Stimulated activated CD4-positive, alpha-beta T cell treated with anti-CD3 and anti-CD28 coated beads, Interleukin-1b, Interleukin-23, amount 100 ng/mL, for 24 hours (primary cell): ENCODE data around the gene FICD.
"Not testable (repeated sequence)": the region's sequence is repeated elsewhere in the genome, so short reads cannot be mapped to it uniquely, and the experiment has no call there.

Experiments
- DNase-seq, 4 experiments: peaks; one replicate each; pipeline ENCODE4 v3.0.0-alpha.2; 2020; ENCODE audit warnings: low read depth in 4 of 4, low spot score in 1 of 4

The FICD gene

DNA sequence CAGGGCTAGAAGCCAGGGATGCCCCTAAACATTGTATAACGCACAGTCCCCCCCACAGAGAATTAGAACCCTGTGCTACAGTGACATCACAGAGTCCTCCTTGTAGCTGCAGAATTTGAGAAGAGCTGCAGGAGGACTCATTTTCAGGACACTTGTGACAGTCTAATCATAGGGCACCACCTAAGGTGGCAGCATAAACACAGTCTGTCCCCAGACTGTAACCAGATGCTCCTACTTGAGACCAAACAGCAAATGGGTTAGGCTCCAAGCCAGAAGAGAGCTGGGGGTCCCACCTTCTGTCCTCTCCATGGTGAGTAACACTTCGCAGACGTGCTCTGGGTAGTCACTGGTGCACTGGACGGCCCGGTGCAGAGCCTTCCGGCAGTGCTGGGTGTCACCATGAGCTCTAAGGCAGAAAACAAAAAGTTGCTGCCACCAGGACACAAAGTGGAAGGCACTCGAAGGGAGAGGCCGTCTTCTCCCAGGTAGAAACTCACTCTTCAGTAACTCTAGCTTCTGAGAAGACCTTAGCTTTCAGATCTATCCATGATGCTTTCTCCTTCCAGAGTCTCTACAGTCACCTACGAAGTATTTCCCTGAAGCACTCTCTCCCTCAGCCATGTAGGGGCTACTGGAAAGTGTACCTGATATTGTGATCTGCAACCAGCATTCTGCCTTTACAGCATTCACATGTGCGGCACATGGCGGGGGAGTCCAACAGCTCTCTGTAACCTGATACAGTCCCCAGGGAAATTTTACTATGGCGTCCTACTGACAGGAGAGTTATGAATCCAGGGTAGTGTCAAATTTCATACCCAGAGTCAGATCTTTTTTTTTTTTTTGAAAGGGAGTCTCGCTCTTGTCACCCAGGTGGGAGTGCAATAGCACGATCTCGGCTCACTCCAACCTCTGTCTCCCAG is 17.1 kb downstream of the FICD start:
- no peak for DNase-seq

DNA sequence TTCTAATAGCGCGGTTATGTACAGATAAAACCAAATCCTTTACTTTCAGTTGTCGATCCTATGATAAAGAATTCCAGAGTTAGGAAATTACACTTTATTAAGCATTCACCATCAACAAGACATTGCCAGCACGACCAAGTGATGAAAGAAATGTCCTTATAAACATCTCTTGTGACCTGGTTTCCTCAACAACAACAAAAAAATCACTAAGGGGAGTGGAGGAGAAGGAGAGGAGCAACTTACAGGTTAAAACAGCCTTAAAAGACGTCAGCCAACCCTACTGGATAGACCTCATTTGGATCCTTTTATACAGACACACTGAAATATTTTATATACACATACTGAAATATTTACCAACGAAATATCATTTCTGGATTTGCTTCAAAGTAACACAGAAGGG is 23.1 kb downstream of the FICD start:
- no peak for DNase-seq

DNA sequence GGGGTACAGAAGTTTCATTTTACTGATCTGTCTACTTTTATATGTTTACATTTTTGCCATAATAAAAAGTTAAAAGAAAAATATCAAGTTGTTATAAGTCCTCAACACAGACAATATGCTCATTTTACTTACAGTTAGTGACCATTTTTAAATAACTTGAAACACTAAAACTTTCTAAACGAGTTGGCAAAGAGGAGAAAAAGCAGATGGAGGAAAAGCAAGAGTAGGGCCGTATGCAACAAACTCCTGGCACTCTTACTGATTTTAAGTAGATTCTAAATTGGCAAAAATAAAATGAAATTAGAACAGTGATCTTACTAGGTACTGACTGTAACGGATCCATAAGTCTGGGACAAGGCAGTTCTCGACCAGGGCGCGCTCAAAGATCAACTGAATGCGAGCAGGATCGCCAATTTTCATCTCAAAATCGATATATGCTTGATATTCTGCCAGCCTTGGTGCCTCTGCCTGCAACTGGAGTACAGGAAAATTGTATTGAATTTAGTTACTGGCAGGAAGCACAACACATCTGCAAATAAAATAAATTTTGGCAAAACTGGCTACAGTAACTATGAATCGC is 23.6 kb downstream of the FICD start:
- DNase-seq: no peak

DNA sequence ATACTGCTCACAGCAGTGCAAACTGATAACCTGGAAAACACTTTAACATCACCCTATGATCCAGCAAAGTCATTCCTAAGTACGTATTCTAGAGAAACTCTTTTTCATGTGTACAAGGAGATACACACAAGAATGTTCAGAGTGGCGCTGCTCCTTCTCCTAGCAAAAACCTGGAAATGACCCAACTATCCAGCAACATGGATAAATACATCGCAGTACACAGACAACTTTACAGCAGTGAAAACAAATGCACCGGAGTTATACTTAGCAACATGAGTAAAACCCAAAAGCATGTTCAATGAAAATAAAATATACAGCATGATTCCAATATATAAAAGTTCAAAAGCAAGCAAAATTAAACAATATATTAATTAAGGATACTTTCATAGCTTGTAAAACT is 27.2 kb downstream of the FICD start:
- DNase-seq: no peak

DNA sequence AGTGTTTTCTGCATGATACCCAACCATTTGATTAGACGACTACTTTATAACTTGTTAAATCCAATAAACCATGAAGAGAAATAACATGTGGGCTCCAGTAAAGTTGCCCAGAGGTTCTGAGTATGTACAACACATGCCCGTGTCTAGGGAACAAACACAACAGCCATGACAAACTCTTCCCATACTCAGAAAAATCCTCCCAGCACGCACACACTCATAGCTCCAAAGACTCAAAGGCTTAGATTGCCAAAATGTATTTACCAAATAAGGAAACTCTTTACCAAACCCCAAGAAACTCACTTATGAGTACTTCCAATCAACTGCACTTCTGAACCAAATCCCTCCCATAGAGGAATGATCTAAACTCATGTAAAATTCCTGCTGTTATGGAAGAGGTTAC is 28.6 kb downstream of the FICD start:
- DNase-seq: no peak

DNA sequence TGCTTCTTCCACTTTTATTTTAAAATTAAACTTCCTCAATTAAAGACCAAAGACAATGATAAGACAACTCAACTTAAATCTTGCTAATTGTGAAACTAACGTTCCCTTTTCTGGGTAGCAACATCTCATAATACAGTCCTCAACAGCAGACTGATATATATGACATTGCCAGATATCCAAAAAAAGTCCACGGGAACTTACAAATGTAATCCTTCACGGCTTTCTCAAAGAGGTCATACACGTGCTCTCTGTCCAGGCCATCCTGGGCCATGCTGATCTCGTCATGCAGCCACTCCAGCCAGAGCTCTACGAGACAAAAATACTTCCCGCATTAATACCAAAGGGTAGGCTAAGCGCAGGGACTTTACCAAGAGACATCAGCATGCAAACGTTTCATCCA is 32.6 kb downstream of the FICD start:
- DNase-seq: no peak

DNA sequence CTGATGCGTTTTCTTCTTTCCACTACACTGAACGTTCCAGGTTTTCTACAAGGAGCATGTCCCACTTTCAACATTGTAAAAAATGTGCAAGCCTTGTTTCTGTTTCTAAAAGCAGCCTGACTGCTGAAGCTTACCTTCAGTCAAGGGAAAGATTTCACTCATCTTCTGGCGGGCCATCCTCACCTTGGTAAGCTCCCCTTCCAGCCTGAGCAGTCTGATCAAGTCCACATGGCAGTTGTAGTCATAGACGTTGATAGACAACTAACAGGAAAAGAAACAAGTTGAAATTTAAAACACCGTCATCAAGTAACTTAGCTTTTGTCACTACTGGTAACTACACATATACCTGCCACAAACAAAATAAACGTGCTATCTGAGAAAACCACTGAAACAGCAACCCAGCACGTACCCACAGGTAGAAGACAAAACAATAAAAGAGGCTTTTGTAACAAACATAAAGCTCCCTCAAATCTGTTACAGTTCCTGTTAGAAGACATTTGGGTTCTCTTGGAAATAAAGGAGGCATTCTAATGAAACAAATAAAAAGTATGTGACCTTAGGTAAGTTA is 34.0 kb downstream of the FICD start:
- no peak for DNase-seq

DNA sequence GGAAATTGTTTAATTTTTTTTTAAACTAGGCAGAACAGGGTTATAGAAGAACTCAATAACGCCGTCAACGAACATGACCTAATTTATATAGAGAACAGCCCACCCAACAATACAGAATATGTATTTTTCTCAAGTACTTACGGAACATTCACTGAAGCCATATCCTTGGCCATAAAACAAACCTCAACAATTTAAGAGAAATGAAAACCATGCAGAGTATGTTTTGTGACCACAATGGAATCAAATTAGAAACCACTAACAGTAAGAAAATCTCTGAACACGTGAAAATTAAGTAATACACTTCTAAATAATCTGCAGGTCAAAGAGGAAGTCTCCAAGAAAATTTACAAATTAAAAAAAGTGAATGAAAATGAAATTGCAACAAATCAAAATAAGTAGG is 36.5 kb downstream of the FICD start:
- no peak for DNase-seq

DNA sequence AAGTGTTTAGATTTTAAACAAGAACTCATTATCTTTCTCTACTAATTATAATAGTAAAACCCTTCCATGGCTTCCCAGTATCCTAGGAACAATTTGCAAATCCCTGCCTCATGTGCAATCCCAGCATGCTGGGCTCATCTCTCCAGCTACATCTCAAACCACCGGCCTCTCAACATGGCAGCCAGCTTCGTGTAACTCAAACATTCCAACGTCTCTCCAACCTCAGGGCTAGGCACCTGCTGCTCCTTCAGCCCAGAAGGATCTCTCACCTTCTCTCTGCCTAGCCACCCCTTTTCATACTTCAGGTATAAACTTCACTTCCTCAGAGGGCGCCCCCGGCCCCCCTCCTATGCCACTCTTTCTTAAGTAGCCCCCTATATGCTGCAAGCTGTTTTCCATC is 38.7 kb downstream of the FICD start:
- no peak for DNase-seq

DNA sequence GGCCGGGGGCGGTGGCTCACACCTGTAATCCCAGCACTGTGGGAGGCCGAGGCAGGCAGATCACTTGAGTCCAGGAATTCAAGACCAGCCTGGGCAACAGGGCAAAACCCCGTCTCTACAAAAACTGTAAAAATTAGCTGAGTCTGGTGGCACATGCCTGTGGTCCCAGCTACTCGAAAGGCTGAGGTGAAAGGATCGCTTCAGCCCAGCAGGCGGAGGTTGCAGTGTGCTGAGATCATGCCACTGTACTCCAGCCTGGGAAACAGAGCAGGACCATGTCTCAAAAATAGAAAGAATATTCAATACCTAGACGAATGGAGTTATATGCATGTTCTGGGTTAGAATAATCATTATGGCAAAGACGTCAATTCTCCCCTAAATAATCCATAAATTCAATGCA is 40.3 kb downstream of the FICD start:
- not testable (repeated sequence) for DNase-seq

DNA sequence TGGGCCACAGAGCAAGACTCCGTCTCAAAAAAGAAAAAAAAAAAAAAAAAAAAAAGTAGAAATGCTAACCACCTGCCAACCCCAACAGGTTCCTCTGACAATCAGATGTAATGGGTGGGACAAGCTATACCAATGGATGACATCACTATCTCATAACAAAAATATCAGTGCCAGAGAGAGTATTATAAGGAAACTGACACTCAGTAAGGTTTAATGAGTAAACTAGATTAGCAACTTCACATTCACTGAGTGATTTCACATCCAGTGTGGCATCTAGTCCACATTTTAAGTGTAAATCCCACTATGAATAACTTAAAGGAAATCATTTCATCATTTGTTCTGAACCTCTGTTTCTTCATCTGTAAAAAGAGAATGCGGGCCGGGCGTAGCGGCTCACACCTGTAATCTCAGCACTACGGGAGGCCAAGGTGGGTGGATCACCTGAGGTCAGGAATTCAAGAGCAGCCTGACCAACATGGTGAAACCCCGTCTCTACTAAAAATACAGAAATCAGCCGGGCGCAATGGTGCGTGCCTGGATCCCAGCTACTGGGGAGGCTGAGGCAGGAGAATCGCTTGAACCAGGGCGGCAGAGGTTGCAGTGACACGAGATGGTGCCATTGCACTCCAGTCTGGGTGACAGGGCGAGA is 44.1 kb downstream of the FICD start:
- no peak for DNase-seq

DNA sequence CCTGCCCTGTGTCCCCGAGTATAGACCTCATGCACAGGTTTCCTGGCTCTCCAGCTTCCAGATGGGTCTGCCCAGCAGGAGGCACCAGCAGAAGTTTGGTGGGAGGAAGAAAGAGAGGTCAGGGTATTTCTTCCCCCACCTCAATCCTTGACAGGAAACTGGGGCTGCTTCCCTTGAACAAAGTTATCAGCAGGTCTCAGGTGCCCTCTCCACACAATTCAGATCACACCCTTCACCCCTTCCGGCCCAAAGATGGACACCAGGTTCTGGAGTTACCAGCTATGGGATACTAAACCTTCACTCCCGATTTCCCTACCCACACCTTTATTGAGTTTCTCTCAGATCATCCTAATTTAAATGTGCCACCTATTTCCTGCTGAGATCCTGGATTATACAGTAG is 44.7 kb downstream of the FICD start:
- DNase-seq: no peak

DNA sequence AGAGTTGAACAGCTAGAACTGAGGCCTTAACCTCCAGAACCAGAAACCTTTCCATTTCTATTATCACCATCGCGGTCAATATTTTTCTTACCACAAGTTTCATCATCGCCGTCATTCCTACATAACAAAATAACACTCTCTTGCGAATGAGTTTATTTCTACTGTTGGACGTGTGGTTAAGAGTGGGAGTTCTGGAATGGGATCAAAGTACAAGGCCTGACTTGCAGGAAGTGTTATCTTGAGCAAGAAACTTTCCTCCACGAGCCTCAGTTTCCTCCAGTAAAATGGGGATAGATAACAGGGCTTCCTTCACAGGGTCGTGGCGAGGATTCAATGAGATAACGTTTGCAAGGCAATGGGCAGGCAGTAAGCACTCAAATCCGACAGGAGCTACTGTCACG is 45.2 kb downstream of the FICD start:
- no peak for DNase-seq

DNA sequence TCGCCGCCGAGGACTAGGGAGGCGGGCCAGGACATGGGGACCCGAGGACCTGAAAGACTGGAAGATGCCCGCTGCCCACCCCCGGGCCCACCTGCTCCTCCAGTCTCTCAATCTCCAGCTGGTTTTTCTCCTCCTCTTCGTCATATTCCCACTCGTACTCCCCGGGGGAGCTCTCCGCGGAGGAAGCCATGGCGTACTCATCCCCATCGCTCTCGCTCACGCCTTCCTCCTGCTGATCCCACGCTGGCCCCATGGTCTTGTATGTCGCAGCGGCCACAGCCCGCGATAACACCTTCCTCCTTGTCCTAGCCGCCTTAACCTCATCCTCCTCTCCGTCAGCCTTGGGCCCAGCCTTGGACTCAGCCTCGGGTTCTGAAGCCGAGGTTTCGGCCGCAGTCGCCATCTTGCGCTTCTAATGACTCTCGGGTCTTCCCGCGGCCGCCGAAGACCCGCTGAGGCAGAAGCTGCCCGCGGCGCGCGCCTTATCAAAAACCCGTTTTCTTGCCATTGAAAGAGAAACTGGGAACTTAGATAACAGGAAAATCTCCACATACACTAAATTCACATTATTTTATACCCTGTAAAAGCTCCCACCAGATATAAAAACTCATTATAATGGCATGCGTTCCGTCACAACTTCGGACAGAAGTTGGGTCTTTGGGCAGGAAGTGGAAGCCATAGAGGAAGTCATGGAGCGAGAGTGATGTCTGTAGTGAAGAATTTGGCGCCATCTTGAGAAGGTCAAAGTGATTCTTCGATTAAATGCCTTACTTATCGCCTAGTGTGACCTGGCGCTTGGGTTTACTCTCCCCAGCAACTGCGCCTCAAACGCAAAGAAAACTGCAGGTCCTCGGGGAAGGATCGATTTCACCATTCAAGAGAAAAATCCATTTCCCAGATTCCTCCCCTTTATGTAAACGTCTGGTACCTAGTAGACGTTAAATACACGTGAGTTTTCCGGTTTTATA is 46.0 kb downstream of the FICD start, which contains the start of gene SART3:
Gene SART3 (minus strand): TSS at position 422 of the 968 bp plus-strand sequence. CDS start 19 bp downstream, at position 403.
- peak in 3 of 4 experiments; percentile 56 to 66 (median 63) for DNase-seq

DNA sequence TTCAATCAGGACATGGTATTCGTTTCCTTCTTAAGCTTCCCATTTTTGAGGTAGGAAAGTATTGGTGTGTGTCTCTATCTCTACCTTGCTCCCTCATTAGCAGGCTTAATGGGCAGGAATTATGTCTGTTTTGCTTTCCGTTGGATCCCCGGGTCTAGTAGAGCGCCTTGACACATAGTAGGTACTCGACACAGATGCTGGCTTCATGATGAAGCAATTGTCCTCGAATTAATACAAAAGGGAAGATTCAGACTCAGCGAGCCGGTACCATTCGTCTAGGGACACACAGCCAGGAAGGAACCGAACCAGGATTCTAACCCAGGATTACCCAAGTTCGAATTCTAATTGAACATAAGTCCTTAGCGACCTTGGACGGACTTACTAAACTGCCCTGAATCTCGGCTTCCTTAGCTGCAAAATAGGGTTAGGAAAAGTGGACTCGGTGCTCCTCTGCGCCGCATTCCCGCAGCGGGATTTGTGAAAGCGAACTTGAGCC is 46.8 kb downstream of the FICD start:
- DNase-seq: no peak

DNA sequence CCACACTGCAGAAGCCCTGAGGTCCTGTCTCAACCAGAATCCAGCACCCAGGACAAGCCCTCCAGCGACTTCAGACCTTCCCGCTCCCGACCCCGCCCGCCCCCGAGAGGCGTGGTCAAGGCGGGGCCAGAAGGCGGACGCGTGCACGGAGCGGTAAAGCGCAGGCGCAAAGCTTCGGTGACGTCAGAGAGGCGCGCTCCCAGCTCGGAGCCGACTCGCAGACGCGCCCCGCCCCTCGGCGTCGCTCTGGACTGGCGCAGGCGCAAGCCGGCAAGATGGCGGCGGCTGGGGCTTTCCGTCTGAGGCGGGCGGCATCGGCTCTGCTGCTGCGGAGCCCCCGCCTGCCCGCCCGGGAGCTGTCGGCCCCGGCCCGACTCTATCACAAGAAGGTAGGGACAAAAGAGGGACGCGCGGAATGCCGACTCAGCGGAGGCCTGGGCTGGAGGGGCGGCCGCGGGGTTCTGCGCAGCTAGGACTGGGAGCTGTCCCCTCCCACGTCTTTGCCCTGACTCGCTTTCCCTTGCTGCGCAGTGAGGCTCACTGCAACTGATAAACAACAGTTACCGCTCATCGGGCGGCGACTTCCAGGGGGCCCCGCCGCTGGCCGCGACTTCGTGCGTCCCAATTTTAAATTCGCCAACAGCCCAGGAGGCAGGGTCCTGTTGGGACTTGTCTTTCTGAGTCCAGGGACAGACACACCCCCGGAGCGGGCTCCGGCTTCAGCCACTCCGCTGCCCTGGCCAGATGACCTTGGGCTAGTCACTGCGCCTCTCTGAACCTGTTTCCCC is 47.5 kb downstream of the FICD start, which contains the start of gene ISCU:
Gene ISCU (plus strand): TSS at position 249 of the 788 bp plus-strand sequence. CDS start 27 bp downstream, at position 276.
- peak; percentile 98 to 99 (median 98) for DNase-seq

DNA sequence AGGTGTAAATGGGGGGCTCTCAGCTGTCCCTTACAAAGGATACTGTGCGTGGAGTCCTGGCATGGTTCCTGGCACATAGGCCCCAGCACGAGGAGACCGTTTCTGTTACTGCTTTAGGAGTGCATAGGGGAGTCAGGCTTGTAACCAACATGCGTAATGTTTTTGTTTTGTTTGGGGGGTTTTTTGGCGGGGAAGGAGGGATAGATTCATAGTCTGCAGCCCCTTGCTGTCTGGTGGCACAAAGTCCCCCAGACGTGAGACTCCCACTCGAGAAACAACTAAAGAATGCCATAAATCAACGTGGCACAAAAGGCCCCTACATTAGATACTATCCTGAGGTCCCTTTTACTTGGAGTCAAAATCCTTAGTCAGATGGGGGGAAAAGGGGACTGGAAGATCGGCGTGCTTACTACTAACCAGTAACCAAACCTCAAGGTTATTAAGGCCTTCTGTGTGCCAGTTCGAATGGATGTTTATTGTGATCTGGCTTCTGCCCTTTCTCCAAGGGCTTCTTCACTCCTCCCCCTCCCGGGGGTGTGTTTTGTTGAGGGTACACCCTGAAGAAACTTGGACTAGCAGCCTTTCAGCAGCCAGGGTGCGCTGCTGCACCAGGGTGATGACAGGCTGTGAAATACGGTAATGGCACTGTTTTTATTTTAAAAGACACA is 48.2 kb downstream of the FICD start:
- DNase-seq: peak in 3 of 4 experiments; percentile 57 to 84 (median 77)

DNA sequence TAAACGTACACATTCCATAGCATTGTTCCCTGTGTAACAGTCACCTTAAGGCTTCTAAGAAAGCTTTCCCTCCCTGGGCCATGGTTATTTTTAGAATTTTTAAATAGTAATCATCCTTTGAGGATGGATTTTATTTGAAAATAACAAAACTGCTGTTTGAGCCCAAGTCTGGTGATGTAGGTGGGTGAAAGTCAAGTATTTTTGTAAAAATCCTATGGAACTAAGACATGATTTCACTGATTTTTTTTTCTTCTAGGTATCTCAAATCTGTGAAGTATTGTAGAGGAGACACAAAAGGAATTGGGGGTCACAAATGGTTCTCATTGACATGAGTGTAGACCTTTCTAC is 48.7 kb downstream of the FICD start:
- no peak for DNase-seq

DNA sequence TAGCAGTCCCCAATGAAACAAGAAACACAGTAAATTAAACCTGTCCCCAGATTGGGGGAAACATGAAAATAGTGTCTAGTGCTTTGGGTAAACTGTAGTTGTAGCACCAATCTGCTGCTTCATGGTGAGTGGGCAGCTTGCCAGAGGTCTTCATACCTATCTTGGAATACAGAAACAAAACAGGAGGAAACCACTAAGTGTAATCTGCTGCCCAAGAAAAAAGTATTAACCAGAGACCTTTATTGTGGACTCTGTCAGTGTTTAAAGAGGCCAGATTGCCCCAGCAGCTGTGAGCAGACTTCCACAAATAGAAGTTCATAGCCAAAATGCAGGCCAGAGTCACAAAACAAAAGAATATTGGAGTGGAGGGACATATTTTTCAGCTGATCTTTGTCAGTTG is 49.6 kb downstream of the FICD start:
- no peak for DNase-seq
